ENCODE results near the gene BSN. TPM values are rescaled to one million over a fixed set of nuclear protein-coding genes. Genes with fewer than 3 reads are reported as not detected.

Gene BSN
- total and polyA plus RNA-seq, 2 donors (not counting 1 experiment from before 2014, with no cell fraction given) = 0.03 to 0.20 TPM

DNA sequence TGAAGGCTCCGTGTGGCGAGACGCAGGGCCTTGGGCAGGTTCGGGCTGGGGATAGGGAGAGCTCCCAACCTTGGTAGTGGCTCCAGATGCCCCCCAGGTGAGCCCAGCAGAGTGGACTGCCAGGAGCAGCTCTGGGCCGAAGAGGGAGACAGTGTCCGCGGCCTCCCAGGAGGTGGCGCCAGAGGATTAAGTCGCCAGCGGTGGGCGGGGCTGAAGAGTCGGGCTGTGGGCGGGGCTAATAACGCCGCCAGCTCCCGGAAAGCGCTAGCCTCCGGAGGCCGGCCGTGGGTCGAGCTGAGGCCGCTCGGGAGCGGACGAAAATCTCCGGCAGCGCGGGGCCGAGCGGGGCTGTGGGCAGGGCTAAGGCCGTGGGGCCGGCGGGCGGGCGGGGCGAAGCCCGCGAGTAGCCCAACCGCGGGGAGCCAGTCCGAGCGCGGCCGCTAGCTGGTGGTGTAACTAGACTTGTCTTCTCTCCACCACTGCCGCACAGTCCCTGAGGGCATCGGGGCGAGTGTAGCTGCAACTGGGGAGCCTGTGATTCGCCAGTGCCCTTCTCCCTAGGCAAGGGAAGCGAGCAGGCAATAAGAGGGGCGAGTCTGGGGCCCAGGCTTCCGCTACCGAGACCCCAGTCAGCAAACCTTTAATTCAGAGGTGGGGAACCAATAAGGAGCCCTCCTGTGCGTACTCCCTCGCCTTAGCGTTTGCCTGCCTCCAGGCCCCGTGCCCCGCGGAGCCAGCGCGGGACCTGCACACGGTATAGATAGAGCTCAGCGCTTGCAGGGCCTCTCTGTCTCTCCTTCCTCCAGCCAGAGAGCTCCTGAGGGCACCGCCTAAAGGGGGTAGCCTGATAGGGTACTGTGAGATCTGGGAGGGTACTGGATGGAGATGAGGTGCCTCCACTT is 14.4 kb upstream of the BSN start:
- intact Hi-C loops (cut with micrococcal nuclease) = loop anchor here (1.0 kb wide), 3 partner anchors 14 to 299 kb away; partner anchors contain the start of genes BSN and DAG1
- H3K27me3 ChIP-seq (replicated peaks in 1 of 4; ENCODE audit: control extremely low read depth in 1 of 4, control insufficient read depth in 3 of 4, insufficient read depth in 4 of 4, low read length in 3 of 4) = peaks cover 0 to 4% (median 0%) of the 10 kb centered on the region in 4 experiments
- Mint-ChIP-seq H3K27me3 (peaks cover 19% of the 10 kb centered on the region), H3K27ac (peak overlapping the region; percentile 68), H3K9me3 (ENCODE audit: insufficient read depth) (no peaks in the 10 kb centered on the region), H3K4me3 (peak overlapping the region; percentile 84), H3K4me1 (peaks cover 7% of the 10 kb centered on the region)
- no peaks in the 10 kb centered on the region for H3K36me3 ChIP-seq (replicated peaks in 1 of 2; ENCODE audit: control extremely low read depth in 1 of 2, control insufficient read depth in 1 of 2, extremely low read depth in 1 of 2, insufficient read depth in 2 of 2, low read length in 1 of 2)
- H4K20me1 ChIP-seq (ENCODE audit: control insufficient read depth, insufficient read depth, low read length, poor library complexity, severe bottlenecking) = no peaks in the 10 kb centered on the region
- peak; percentile 94 for ATAC-seq (ENCODE audit: low read depth)
- H3K4me2 ChIP-seq (replicated peaks; ENCODE audit: low read depth, low read length, poor library complexity, severe bottlenecking) = peak overlapping the region; percentile 95
- TF ChIP-seq EZH2 (IDR thresholded peaks at IDR 0.05; ENCODE audit: borderline replicate concordance, insufficient read depth, low read depth, low read length, poor library complexity, severe bottlenecking) = no peak
- TF ChIP-seq, protein P1, sequence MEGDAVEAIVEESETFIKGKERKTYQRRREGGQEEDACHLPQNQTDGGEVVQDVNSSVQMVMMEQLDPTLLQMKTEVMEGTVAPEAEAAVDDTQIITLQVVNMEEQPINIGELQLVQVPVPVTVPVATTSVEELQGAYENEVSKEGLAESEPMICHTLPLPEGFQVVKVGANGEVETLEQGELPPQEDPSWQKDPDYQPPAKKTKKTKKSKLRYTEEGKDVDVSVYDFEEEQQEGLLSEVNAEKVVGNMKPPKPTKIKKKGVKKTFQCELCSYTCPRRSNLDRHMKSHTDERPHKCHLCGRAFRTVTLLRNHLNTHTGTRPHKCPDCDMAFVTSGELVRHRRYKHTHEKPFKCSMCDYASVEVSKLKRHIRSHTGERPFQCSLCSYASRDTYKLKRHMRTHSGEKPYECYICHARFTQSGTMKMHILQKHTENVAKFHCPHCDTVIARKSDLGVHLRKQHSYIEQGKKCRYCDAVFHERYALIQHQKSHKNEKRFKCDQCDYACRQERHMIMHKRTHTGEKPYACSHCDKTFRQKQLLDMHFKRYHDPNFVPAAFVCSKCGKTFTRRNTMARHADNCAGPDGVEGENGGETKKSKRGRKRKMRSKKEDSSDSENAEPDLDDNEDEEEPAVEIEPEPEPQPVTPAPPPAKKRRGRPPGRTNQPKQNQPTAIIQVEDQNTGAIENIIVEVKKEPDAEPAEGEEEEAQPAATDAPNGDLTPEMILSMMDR (IDR thresholded peaks at IDR 0.05) = peak; percentile 92
- no peaks in the 10 kb centered on the region for H3K9me3 ChIP-seq (ENCODE audit: control extremely low read depth in 1 of 3, control insufficient read depth in 2 of 3, insufficient read depth in 1 of 3, low read length in 2 of 3)
- peak; percentile 93 for DNase-seq
- ChIA-PET CTCF (interaction anchor here (0.5 to 7.0 kb wide), 48 partner anchors 9 to 775 kb away, joined by 3 to 161 read pairs (median 4); partner anchors contain the start of genes AMIGO3, BSN, DAG1 and GMPPB), POLR2A (interaction anchor here (0.6 to 1.3 kb wide), 4 partner anchors 15 to 548 kb away, joined by 3 to 5 read pairs (median 4); partner anchors contain the start of genes BSN and INKA1)
- H3K79me2 ChIP-seq (ENCODE audit: control insufficient read depth, insufficient read depth, low read length) = no peaks in the 10 kb centered on the region
- peak overlapping the region; percentile 19 to 82 (median 63) for H3K4me3 ChIP-seq (ENCODE audit: control extremely low read depth in 1 of 5, extremely low read depth in 1 of 5, insufficient read depth in 1 of 5, low read depth in 2 of 5, low read length in 4 of 5)
- H3K27ac ChIP-seq (ENCODE audit: low read length in 2 of 2) = peak overlapping the region; percentile 16 to 63
- H2AFZ ChIP-seq (ENCODE audit: insufficient read depth, low read depth, low read length, poor library complexity, severe bottlenecking) = peak overlapping the region; percentile 98
- peak overlapping the region; percentile 85 for H3K9ac ChIP-seq (ENCODE audit: low read length)
- under 1% methylated on average over 60 of the region's 63 CpGs for WGBS (ENCODE audit: insufficient coverage)
- H3K4me1 ChIP-seq (ENCODE audit: control insufficient read depth in 2 of 2, insufficient read depth in 2 of 2, low read length in 2 of 2) = peaks cover 0 to 6% of the 10 kb centered on the region in 2 donors

DNA sequence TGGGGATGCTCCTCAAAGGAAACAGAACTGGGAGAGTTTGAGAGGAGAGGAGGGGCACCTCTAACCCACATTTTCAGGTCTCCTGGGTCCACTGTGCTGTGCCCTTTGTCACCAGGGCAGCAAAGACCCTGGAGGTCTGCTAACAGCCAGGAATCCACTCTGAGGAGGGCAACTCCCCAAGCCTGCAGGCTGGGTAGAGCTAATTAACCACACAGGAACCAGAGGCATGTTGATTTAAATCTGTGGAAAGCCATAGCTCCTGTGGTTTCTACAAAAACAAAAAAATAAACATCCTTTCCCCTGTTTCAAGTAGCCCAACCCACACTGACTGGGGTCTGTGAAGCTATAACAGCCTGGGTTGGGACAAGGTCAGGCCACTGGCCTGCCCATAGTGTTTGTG is 2.2 kb upstream of the BSN start:
- no peak overlapping the region for H3K9ac ChIP-seq (ENCODE audit: low read length)
- H3K27ac ChIP-seq (ENCODE audit: low read length in 2 of 2) = no peak overlapping the region
- no peak overlapping the region for H3K4me2 ChIP-seq (replicated peaks; ENCODE audit: low read depth, low read length, poor library complexity, severe bottlenecking)
- Mint-ChIP-seq H3K27ac (no peak overlapping the region), H3K4me1 (peaks cover 10% of the 10 kb centered on the region), H3K27me3 (peaks cover 53% of the 10 kb centered on the region), H3K9me3 (ENCODE audit: insufficient read depth) (no peaks in the 10 kb centered on the region), H3K4me3 (peak overlapping the region; percentile 29)
- peaks cover 0 to 58% (median 21%) of the 10 kb centered on the region in 4 experiments for H3K27me3 ChIP-seq (replicated peaks in 1 of 4; ENCODE audit: control extremely low read depth in 1 of 4, control insufficient read depth in 3 of 4, insufficient read depth in 4 of 4, low read length in 3 of 4)
- ATAC-seq (ENCODE audit: low read depth) (no peak), DNase-seq (no peak)
- no peaks in the 10 kb centered on the region for H4K20me1 ChIP-seq (ENCODE audit: control insufficient read depth, insufficient read depth, low read length, poor library complexity, severe bottlenecking)
- no peak overlapping the region for H3K4me3 ChIP-seq (ENCODE audit: control extremely low read depth in 1 of 5, extremely low read depth in 1 of 5, insufficient read depth in 1 of 5, low read depth in 2 of 5, low read length in 4 of 5)
- intact Hi-C loops (cut with micrococcal nuclease) = no loop called here
- H3K4me1 ChIP-seq (ENCODE audit: control insufficient read depth in 2 of 2, insufficient read depth in 2 of 2, low read length in 2 of 2) = peaks cover 15% of the 10 kb centered on the region in 2 donors
- ChIA-PET CTCF (interaction anchor here (1.7 kb wide), 1 partner anchor 12 kb away, joined by 14 read pairs; no protein-coding TSS in a partner anchor), POLR2A (no interaction called here)
- TF ChIP-seq, protein P1 (IDR thresholded peaks at IDR 0.05) = no peak
- no peak for TF ChIP-seq EZH2 (IDR thresholded peaks at IDR 0.05; ENCODE audit: borderline replicate concordance, insufficient read depth, low read depth, low read length, poor library complexity, severe bottlenecking)
- H3K79me2 ChIP-seq (ENCODE audit: control insufficient read depth, insufficient read depth, low read length) = no peaks in the 10 kb centered on the region
- H3K9me3 ChIP-seq (ENCODE audit: control extremely low read depth in 1 of 3, control insufficient read depth in 2 of 3, insufficient read depth in 1 of 3, low read length in 2 of 3) = peaks cover 0 to 5% (median 3%) of the 10 kb centered on the region in 3 donors
- H2AFZ ChIP-seq (ENCODE audit: insufficient read depth, low read depth, low read length, poor library complexity, severe bottlenecking) = no peak overlapping the region
- H3K36me3 ChIP-seq (replicated peaks in 1 of 2; ENCODE audit: control extremely low read depth in 1 of 2, control insufficient read depth in 1 of 2, extremely low read depth in 1 of 2, insufficient read depth in 2 of 2, low read length in 1 of 2) = no peaks in the 10 kb centered on the region
